ENCODE results near the gene ELP2.

Gene ELP2

GRCh38 chr18:36124841-36125240, 4.9 kb upstream of the ELP2 start:
- DNase-seq (ENCODE audit: low read depth, low spot score) = no peak

- no peak for DNase-seq (ENCODE audit: low read depth, low spot score)
Observed at GRCh38 chr18:36126668-36127067, 3.0 kb upstream of the ELP2 start.

- DNase-seq (ENCODE audit: low read depth, low spot score) = no peak
Observed at GRCh38 chr18:36127836-36128529, 1.7 kb upstream of the ELP2 start.

GRCh38 chr18:36128530-36128870, 1.2 kb upstream of the ELP2 start:
- no peak for DNase-seq (ENCODE audit: low read depth, low spot score)

GRCh38 chr18:36128907-36129299, 796 bp upstream of the ELP2 start:
- no peak for DNase-seq (ENCODE audit: low read depth, low spot score)

- DNase-seq (ENCODE audit: low read depth, low spot score) = no peak
Observed at GRCh38 chr18:36130039-36130831, 536 bp downstream of the ELP2 start.

- no peak for DNase-seq (ENCODE audit: low read depth, low spot score)
Observed at GRCh38 chr18:36130883-36131653, 1.4 kb downstream of the ELP2 start.

GRCh38 chr18:36131692-36132483, 2.2 kb downstream of the ELP2 start:
- no peak for DNase-seq (ENCODE audit: low read depth, low spot score)

GRCh38 chr18:36132756-36133155, 3.1 kb downstream of the ELP2 start:
- DNase-seq (ENCODE audit: low read depth, low spot score) = no peak

GRCh38 chr18:36135264-36135663, 5.6 kb downstream of the ELP2 start:
- DNase-seq (ENCODE audit: low read depth, low spot score) = no peak

- no peak for DNase-seq (ENCODE audit: low read depth, low spot score)
Observed at GRCh38 chr18:36139245-36139644, 9.5 kb downstream of the ELP2 start.

- DNase-seq (ENCODE audit: low read depth, low spot score) = no peak
Observed at GRCh38 chr18:36141576-36141975, 11.9 kb downstream of the ELP2 start.

GRCh38 chr18:36142751-36143150, 13.1 kb downstream of the ELP2 start:
- no peak for DNase-seq (ENCODE audit: low read depth, low spot score)

GRCh38 chr18:36143391-36143790, 13.7 kb downstream of the ELP2 start:
- DNase-seq (ENCODE audit: low read depth, low spot score) = no peak

GRCh38 chr18:36149514-36150289, 20.0 kb downstream of the ELP2 start:
- no peak for DNase-seq (ENCODE audit: low read depth, low spot score)

- no peak for DNase-seq (ENCODE audit: low read depth, low spot score)
Observed at GRCh38 chr18:36152781-36153180, 23.1 kb downstream of the ELP2 start.

GRCh38 chr18:36153203-36153602, 23.5 kb downstream of the ELP2 start:
- DNase-seq (ENCODE audit: low read depth, low spot score) = no peak

- no peak for DNase-seq (ENCODE audit: low read depth, low spot score)
Observed at GRCh38 chr18:36153771-36154170, 24.1 kb downstream of the ELP2 start.

GRCh38 chr18:36155851-36156757, 26.4 kb downstream of the ELP2 start:
- DNase-seq (ENCODE audit: low read depth, low spot score) = no peak

GRCh38 chr18:36157441-36157840, 27.7 kb downstream of the ELP2 start:
- no peak for DNase-seq (ENCODE audit: low read depth, low spot score)

Data from brain pericyte (primary cell).